ENCODE measurements around the gene TMEM219. TPM values are rescaled to one million over a fixed set of nuclear protein-coding genes. Genes with fewer than 3 reads are reported as not detected.

Gene TMEM219
- total RNA-seq, 1 donor, result 75.1 TPM

DNA sequence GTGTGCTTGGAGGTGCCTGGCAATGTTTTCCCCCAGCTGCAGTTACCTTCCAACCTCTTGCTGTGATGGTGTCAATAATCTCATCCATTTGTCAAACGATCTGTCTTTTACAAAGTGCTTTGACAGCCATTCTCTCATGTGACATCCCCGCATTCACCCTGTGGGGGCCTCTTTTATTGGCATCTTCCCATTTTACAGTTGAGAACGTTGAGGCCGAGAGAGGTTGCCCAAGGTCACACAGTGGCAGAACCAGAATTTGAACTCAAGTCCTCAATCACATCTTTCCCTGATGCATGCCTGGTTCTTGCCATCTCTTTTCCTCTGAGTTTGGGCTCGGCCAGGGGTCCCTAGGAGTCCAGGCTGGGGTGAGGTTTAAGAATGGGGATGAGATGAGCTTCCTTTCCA lies 13.3 kb downstream of the TMEM219 start:
- no peak for DNase-seq (ENCODE audit: low read depth)
- H3K4me3 ChIP-seq (ENCODE audit: low read depth, low read length), result peak overlapping the region; percentile 92
- TF ChIP-seq, protein P1, sequence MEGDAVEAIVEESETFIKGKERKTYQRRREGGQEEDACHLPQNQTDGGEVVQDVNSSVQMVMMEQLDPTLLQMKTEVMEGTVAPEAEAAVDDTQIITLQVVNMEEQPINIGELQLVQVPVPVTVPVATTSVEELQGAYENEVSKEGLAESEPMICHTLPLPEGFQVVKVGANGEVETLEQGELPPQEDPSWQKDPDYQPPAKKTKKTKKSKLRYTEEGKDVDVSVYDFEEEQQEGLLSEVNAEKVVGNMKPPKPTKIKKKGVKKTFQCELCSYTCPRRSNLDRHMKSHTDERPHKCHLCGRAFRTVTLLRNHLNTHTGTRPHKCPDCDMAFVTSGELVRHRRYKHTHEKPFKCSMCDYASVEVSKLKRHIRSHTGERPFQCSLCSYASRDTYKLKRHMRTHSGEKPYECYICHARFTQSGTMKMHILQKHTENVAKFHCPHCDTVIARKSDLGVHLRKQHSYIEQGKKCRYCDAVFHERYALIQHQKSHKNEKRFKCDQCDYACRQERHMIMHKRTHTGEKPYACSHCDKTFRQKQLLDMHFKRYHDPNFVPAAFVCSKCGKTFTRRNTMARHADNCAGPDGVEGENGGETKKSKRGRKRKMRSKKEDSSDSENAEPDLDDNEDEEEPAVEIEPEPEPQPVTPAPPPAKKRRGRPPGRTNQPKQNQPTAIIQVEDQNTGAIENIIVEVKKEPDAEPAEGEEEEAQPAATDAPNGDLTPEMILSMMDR (IDR thresholded peaks at IDR 0.05; ENCODE audit: insufficient read depth, low read depth, low read length), result no peak

DNA sequence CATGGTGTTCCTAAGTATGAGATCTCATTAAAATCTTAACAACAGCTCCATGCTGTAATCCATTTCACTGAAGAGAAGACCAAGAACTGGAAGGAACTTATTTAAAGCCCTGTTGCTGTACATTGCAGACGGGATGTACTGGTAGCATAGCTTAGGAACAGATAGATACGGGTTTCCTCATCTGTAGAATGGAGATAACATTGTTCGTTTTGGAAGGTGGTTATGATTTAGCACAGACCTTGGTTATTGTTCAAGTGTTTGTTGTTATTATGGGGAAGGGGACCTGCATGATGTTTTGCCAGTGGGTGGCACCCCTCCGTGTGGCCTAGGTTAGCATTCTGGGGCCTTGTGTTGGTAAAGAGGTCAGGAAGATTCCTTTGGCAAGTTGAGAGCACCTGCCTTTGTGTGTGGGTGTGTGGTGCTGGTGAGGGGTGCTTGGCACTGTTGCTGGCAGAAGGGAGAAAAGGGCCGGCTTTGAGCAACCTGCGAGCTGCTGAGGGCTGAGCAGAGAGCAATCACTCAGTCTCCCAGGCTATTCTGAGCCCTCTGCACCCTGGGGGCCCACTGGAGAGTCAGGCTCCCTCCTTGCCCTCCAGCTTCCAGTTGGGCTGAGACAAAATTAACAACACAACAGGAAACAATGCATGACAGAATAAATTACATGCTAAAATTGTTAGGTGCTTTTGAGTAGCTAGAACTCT lies 14.1 kb downstream of the TMEM219 start:
- TF ChIP-seq, protein P1 (IDR thresholded peaks at IDR 0.05; ENCODE audit: insufficient read depth, low read depth, low read length), result no peak
- H3K4me3 ChIP-seq (ENCODE audit: low read depth, low read length), result peak overlapping the region; percentile 92
- no peak for DNase-seq (ENCODE audit: low read depth)

DNA sequence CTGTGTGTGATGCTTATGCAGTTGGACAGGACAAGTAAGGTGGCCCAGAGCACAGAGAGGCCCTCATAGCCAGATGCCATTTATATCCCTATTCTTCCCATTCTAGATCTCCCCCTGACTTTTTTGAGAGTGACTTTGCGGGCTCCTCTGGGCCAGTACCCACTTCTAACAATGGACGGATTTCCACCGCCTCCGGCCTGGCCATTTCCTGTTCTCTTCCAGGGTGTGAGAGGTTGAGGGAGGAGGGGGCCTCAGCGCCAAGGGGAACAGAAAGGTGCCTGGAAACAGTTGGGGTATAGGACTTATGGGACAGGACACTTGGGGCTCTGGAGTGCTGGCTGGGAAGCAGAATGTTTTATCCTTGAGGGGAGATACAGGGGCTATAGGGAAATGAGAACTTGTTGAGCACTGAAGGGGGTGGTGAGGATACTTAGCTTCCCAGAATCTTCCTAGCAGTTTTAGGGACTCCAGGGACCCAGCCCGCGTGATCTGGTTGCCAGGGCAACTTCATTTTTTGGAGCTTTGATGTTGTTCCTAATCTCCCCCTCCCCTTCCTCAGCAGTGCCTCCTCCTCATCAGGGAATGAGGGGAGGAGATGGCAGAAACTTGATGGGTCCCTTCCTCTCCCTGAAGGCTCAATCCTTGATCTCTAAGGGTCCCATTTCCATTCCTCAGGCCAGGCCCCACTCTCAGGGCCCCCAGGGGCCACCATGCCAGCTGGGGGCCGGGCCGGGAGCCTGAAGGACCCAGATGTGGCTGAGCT lies 15.4 kb downstream of the TMEM219 start:
- no peak for DNase-seq (ENCODE audit: low read depth)
- TF ChIP-seq, protein P1 (IDR thresholded peaks at IDR 0.05; ENCODE audit: insufficient read depth, low read depth, low read length), result no peak
- no peak overlapping the region for H3K4me3 ChIP-seq (ENCODE audit: low read depth, low read length)

DNA sequence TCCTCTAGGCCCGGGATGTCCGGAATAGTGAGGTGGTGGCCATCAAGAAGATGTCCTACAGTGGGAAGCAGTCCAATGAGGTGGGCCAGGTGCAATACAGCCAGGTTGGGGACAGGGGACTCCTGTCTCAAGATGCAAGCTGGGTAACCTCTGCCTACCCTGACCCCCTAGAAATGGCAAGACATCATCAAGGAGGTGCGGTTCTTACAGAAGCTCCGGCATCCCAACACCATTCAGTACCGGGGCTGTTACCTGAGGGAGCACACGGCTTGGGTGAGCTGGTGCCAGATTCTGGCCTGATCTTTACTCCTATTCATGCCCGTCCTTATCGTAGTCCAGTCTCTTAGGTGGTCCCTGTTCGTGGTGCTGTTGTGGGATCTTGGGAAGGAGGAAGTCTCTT lies 16.2 kb downstream of the TMEM219 start:
- TF ChIP-seq, protein P1 (IDR thresholded peaks at IDR 0.05; ENCODE audit: insufficient read depth, low read depth, low read length), result no peak
- no peak for DNase-seq (ENCODE audit: low read depth)
- H3K4me3 ChIP-seq (ENCODE audit: low read depth, low read length), result no peak overlapping the region

DNA sequence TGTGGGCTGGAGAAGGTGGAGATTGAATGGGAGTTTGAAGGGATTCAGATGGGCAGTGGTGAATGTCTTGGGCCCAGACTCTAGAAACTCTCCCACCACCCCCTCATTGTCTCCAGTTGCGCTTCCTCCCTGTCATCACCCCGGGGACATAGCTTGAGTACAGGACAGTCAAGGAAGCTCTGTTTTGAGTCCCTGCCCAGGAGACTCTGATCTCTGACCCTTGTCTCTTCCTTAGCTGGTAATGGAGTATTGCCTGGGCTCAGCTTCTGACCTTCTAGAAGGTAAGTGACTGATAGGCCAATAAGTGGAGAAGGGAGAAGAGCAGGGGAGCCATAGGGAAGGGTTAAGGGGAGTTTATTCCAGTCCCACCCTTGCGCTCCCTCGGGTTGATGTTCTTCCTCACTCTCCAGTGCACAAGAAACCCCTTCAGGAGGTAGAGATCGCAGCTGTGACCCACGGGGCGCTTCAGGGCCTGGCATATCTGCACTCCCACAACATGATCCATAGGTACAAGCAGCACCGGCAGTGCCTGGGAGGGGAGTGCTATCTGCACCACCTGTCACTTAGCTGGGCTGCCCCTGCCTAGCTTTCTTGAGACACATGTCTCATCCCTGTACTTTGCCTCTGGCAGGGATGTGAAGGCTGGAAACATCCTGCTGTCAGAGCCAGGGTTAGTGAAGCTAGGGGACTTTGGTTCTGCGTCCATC lies 16.8 kb downstream of the TMEM219 start:
- TF ChIP-seq, protein P1 (IDR thresholded peaks at IDR 0.05; ENCODE audit: insufficient read depth, low read depth, low read length), result no peak
- no peak for DNase-seq (ENCODE audit: low read depth)
- no peak overlapping the region for H3K4me3 ChIP-seq (ENCODE audit: low read depth, low read length)

DNA sequence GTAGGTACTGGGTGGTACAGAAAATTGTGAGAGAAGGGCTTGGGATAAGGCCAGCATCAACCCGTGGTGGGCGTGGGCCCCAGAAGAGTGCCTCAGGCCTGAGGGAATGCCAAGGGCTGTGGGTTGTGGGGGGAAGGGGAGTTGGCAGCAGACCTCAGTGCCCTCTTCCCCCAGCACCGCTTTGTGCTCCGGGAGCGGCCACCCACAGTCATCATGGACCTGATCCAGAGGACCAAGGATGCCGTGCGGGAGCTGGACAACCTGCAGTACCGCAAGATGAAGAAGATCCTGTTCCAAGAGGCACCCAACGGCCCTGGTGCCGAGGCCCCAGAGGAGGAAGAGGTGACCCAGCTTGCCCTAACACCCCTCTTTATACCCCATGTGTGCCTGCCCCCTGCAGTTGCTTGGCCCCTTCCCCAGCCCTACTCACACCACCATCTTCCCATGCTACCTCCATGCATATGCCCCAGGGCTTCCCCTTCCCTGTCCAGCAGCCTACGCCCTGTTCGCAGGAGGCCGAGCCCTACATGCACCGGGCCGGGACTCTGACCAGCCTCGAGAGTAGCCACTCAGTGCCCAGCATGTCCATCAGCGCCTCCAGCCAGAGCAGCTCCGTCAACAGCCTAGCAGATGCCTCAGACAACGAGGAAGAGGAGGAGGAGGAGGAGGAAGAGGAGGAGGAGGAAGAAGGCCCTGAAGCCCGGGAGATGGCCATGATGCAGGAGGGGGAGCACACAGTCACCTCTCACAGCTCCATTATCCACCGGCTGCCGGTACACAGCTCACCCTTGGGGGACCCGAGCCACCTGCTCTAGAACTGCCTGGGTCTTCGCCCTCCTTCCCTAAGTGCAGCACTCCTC lies 20.9 kb downstream of the TMEM219 start:
- TF ChIP-seq, protein P1 (IDR thresholded peaks at IDR 0.05; ENCODE audit: insufficient read depth, low read depth, low read length), result no peak
- no peak for DNase-seq (ENCODE audit: low read depth)
- no peak overlapping the region for H3K4me3 ChIP-seq (ENCODE audit: low read depth, low read length)

Measured in fibroblast of villous mesenchyme (primary cell).